DMS 273 (cell line): ENCODE data around the gene REXO5.
"Not testable (repeated sequence)": the region's sequence is repeated elsewhere in the genome, so short reads cannot be mapped to it uniquely, and the experiment has no call there.

ENCODE experiments used
- DNase-seq: peaks from one replicate; lab custom pipeline; 2025; ENCODE audit not compliant: unreplicated experiment; lab: John Stamatoyannopoulos, UW

Gene REXO5

GRCh38 chr16:20846551-20846950 is 40.2 kb downstream of the REXO5 start:
- no peak for DNase-seq

GRCh38 chr16:20847550-20847949 is 41.2 kb downstream of the REXO5 start:
- no peak for DNase-seq

- DNase-seq: peak; percentile 80
Observed at GRCh38 chr16:20849589-20850390, 43.5 kb downstream of the REXO5 start.

GRCh38 chr16:20850981-20851380 is 44.7 kb downstream of the REXO5 start:
- DNase-seq: no peak

GRCh38 chr16:20851601-20852000 is 45.3 kb downstream of the REXO5 start:
- DNase-seq: no peak

GRCh38 chr16:20853143-20853542 is 46.8 kb downstream of the REXO5 start:
- no peak for DNase-seq

GRCh38 chr16:20853981-20854620 is 47.8 kb downstream of the REXO5 start:
- no peak for DNase-seq

GRCh38 chr16:20854963-20855362 is 48.6 kb downstream of the REXO5 start:
- DNase-seq: no peak

- DNase-seq: no peak
Observed at GRCh38 chr16:20857281-20857680, 51.0 kb downstream of the REXO5 start.

GRCh38 chr16:20859229-20859628 is 52.9 kb downstream of the REXO5 start:
- DNase-seq: no peak

- no peak for DNase-seq
Observed at GRCh38 chr16:20859699-20860098, 53.4 kb downstream of the REXO5 start.

- no peak for DNase-seq
Observed at GRCh38 chr16:20860361-20860760, 54.0 kb downstream of the REXO5 start.

GRCh38 chr16:20860995-20861394 is 54.7 kb downstream of the REXO5 start:
- not testable (repeated sequence) for DNase-seq

GRCh38 chr16:20862162-20862960 is 56.0 kb downstream of the REXO5 start:
- no peak for DNase-seq

GRCh38 chr16:20864376-20864775 is 58.0 kb downstream of the REXO5 start:
- DNase-seq: not testable (repeated sequence)

- DNase-seq: peak; percentile 71
Observed at GRCh38 chr16:20865420-20866131, 59.2 kb downstream of the REXO5 start.

GRCh38 chr16:20866145-20866772 is 59.9 kb downstream of the REXO5 start:
- peak; percentile 95 for DNase-seq

GRCh38 chr16:20866801-20867200 is 60.5 kb downstream of the REXO5 start:
- DNase-seq: peak; percentile 35

- no peak for DNase-seq
Observed at GRCh38 chr16:20867585-20867984, 61.3 kb downstream of the REXO5 start.

- DNase-seq: peak; percentile 79
Observed at GRCh38 chr16:20868890-20869289, 62.6 kb downstream of the REXO5 start.
